Pons (tissue), 1 donor: Measurements from ENCODE around the gene MAP4K3.
A peak's percentile ranks its signal among the peaks of the same experiment; 100 is the strongest.

ENCODE experiments used
- DNase-seq: peaks from one replicate; pipeline ENCODE4 v3.0.0-alpha.2; 2016; ENCODE audit warnings: low spot score

The MAP4K3 gene

GRCh38 chr2:39443009-39443408, 5.9 kb upstream of the MAP4K3 start:
- DNase-seq: no peak

DNA sequence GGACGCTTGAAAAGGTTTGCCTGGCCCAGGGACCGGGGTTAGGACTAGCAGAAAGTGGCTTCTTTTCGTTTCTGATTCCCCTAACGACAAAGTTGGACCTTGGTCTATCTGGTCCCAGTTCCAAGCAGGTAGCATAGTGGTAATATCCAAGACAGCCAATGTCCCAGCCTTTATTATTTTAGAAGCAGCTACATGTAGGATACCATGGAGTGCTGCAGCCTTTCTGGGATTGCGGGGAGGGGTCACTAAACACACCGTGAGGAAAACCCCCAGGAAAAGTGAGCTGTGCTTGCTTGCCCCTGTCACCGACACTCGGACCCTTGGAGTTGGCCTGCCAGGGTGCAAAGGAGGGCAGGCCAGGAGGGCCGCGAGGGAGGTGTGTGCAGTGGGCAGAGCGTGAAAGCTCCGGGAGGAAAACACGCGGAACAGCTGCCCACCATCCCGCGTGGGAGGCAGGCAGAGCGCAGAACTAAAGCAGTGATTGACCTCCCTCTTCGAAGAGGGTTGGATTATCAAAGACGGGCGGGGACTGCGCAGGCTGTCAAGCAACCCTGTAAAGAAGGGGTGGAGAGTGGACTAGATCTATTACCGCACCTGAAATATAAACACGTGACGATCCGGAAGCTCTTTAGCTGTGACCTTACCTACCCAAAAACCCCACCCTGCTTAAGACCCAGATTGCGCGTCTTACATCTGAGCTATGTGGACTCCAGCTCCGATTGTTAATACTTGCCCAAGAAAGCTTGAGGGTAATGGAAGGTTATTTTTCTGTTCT, 624 bp upstream of the MAP4K3 start:
- DNase-seq: no peak

GRCh38 chr2:39435741-39436591, 1.1 kb downstream of the MAP4K3 start:
- peak; percentile 64 for DNase-seq

DNA sequence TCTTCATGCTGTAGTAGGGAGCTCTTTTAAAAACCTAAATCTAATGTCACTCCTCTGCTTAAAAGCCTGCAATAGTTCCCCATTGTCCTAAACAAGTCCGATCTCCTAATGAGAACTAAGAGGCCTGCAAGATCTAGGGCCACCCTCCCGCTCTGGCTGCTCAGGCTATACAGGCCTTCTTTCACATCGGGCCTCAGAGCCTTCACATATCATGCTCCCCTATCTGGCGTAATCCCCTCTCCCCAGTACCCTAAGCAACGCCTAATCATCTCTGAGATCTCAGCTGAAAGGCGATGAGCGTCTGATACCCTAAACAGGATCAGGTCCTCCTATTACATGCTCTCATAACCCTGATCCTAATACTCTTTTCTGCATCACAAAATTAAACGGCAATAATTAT, 1.9 kb downstream of the MAP4K3 start:
- DNase-seq: peak; percentile 58

- no peak for DNase-seq
These were observed 2.7 kb downstream of the MAP4K3 start for GRCh38 chr2:39434233-39434897.

DNA sequence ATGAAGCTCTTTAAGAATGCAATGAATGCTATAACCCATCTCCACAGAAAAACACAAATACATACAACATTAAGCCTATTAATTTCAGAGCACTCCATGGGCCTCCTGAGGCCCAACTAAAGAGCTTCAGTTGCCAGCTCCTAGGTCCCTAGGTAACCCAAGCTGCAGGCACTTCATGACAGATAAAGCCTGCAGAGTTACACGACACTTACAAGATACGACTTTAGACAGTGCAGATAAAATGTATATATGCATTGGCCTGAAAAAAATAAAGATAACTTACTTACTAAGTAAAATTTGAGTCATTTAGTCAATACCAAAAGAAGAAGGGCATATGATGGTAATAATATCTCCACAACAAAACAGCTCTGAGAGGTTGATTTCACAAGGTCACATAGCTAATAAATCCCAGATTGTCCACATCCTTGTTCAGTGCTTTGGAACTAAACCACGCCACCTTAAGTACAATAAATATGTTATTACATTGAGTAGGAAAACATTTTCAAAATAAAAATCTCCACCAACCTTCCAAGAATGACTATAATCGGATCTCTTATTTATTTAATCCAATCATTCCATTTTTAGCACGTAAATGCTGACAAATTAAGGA, 3.4 kb downstream of the MAP4K3 start:
- DNase-seq: no peak

DNA sequence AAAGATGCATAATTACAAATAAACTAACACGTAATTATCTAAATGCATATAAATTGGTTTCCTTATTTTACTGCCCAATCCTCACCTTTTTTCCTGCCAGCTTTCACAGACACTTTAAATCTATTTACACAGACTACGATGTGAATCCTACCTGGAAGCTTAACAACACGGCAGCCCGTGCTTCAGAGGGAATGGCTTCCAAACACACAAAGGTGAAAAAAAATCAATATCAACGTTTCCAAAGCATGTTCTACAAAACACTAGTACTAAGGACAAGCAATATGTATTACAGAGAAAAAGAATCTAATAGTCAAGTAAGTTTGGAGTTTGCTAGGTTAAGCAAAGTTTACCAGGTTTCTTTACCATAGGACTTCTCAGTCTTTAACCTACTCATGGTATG, 4.4 kb downstream of the MAP4K3 start:
- no peak for DNase-seq

DNA sequence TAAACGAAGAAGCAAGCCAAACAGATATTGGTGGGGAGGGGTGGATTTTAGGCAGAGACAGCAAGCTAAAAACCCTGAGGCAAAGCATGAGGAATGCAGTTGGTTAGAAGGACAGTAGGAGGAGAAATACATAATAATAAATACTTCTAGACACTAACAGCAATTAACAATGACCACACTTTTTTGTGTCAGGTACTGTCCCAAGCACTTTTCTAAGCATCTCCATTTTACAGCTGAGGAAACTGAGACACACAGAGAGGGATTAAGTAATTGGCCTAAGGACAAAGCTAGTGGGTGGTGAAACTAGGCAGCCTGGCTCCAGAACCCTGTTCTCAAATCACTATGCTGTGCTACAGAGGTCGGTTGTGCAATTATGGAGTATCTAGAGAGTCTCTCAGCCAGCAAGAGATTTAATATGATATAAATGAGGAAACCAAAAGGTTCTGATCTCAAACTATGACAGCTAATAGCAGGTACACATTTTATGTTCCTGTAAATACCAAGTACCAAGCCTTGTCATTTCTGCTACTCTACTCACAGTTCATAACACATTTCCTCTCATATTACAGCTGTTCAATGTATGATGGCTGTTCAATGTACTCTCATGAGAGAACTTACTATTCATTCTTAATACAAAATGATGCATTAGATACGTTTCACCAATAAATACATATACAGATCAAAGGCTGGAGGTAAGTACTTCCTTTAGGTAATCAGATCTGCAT, 5.3 kb downstream of the MAP4K3 start:
- no peak for DNase-seq

DNA sequence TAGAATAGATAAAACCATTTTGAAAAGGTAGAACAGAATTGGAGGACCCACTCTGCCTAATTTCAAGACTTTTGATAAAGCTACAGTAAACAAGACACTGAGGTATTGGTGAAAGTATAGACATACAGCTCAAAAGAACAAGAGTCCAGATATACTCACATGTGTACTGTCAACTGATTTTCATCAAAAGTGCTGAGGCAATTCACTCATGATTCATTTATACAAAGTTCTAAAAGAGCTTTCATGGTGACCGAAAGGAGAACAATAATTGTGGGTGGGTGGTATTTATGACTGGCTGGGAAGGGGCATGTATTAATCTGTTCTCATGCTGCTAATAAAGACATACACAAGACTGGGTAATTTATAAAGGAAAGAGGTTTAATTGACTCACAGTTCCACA, 7.3 kb downstream of the MAP4K3 start:
- DNase-seq: no peak

GRCh38 chr2:39424951-39425350, 12.1 kb downstream of the MAP4K3 start:
- no peak for DNase-seq

GRCh38 chr2:39422700-39423099, 14.4 kb downstream of the MAP4K3 start:
- no peak for DNase-seq

DNA sequence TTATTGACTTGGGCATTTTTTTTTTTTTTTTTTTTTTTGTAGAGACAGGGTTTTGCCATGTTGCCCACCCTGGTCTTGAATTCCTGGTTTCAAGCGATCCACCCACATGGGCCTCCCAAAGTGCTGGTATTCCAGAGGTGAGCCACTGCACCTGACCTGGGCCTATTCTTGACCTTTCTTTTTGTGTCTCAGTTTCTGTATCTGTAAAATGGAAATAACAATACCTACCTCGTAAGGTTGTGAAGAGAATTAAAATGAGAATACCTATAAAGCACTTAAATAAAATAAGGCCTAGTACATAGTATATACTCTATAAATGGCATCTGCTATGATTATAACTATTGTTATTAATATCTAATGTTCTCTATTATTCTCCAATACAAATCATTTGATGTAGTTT, 15.7 kb downstream of the MAP4K3 start:
- DNase-seq: no peak

GRCh38 chr2:39419282-39420223, 17.5 kb downstream of the MAP4K3 start:
- no peak for DNase-seq

- DNase-seq: no peak
These were observed 18.6 kb downstream of the MAP4K3 start for GRCh38 chr2:39418491-39418890.

DNA sequence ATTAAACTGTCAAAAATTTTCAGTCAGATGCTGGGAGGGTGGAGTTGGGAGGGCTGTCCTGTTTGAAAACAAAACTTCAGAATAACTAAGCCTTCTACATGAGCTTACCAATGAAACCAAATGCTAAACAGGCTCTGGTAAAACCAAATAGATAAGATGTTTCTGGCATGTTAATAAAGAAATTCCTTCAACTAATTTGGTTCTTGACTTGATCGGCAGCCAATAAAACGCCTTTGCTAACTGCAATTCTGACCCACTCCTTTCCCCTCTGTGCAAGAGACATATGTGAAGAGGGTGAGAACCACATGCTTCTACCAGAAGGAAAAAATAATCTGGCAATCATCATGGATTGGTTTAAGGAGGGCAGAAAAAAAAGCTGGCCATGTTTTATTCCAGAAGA, 20.9 kb downstream of the MAP4K3 start:
- DNase-seq: no peak

GRCh38 chr2:39413063-39413737, 23.9 kb downstream of the MAP4K3 start:
- DNase-seq: no peak

DNA sequence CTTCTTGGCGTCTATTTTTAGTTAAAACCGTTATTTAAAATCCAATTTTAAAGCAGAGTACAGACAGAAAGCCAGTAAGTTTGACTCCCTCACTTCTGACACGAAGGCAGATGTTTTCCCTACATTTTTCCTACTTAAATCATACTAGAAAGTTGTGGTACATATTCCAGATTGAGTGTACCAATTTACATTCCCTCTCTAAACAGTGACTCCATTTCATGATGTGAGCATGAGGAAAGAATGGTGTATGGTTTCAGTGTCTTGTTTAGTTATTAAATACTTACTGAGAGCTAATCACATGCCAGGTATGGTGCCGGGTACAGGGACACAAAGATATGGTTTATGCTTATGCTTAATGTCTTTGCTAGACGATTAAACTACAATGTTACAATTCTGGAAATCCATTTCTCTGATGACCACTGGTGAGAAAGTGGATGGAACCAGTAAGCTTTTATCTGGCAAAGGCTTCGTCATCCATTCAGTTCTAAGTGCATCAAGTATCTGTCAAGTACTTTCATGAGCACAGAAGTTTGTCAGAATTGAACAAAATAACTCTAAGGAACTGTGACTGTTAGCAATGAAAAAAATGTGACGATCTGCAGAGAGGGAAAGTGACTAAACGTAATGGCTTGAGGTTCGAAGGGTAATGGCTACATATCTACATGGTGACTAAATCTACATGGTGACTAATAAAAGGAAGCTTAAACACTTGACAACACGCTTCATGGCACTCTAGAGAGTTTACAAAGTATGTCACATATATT, 25.7 kb downstream of the MAP4K3 start:
- DNase-seq: no peak

- no peak for DNase-seq
These were observed 27.2 kb downstream of the MAP4K3 start for GRCh38 chr2:39409697-39410389.
